ENCODE data around the gene S100A1. TPM values are rescaled to one million over a fixed set of nuclear protein-coding genes. Genes with fewer than 3 reads are reported as not detected.
A peak's percentile ranks its signal among the peaks of the same experiment; 100 is the strongest.
"Not testable (repeated sequence)": the region's sequence is repeated elsewhere in the genome, so short reads cannot be mapped to it uniquely, and the experiment has no call there.

The S100A1 gene
- total RNA-seq, 1 donor from 2014 or later: 3.3 TPM

GRCh38 chr1:153629971-153630370, 1.7 kb downstream of the S100A1 start:
- peak; percentile 87 for DNase-seq (ENCODE audit: low read depth)

GRCh38 chr1:153630384-153630783, 2.1 kb downstream of the S100A1 start:
- no peak for DNase-seq (ENCODE audit: low read depth)

- DNase-seq (ENCODE audit: low read depth): no peak
Measured at GRCh38 chr1:153631047-153632022, 3.1 kb downstream of the S100A1 start.

- no peak for DNase-seq (ENCODE audit: low read depth)
Measured at GRCh38 chr1:153633161-153633753, 5.0 kb downstream of the S100A1 start.

GRCh38 chr1:153633754-153634665, 5.8 kb downstream of the S100A1 start, which contains the start of gene CHTOP:
Gene CHTOP, plus strand, starts transcription at chr1:153634066. Its CDS starts 2,523 bp downstream, at chr1:153636589.
- peak; percentile 99 for DNase-seq (ENCODE audit: low read depth)

GRCh38 chr1:153635872-153636271, 7.6 kb downstream of the S100A1 start:
- DNase-seq (ENCODE audit: low read depth): no peak

- no peak for DNase-seq (ENCODE audit: low read depth)
Measured at GRCh38 chr1:153636312-153636711, 8.1 kb downstream of the S100A1 start.

- no peak for DNase-seq (ENCODE audit: low read depth)
Measured at GRCh38 chr1:153638261-153638660, 10.0 kb downstream of the S100A1 start.

GRCh38 chr1:153639280-153639679, 11.0 kb downstream of the S100A1 start:
- DNase-seq (ENCODE audit: low read depth): peak; percentile 82

- not testable (repeated sequence) for DNase-seq (ENCODE audit: low read depth)
Measured at GRCh38 chr1:153640213-153640612, 12.0 kb downstream of the S100A1 start.

GRCh38 chr1:153640861-153641260, 12.6 kb downstream of the S100A1 start:
- no peak for DNase-seq (ENCODE audit: low read depth)

- no peak for DNase-seq (ENCODE audit: low read depth)
Measured at GRCh38 chr1:153642161-153642560, 13.9 kb downstream of the S100A1 start.

GRCh38 chr1:153643100-153643499, 14.9 kb downstream of the S100A1 start:
- DNase-seq (ENCODE audit: low read depth): no peak

GRCh38 chr1:153643816-153644215, 15.6 kb downstream of the S100A1 start:
- no peak for DNase-seq (ENCODE audit: low read depth)

GRCh38 chr1:153646672-153647345, 18.6 kb downstream of the S100A1 start:
- no peak for DNase-seq (ENCODE audit: low read depth)

- no peak for DNase-seq (ENCODE audit: low read depth)
Measured at GRCh38 chr1:153647346-153647714, 19.1 kb downstream of the S100A1 start.

- no peak for DNase-seq (ENCODE audit: low read depth)
Measured at GRCh38 chr1:153648000-153648643, 19.9 kb downstream of the S100A1 start.

- DNase-seq (ENCODE audit: low read depth): no peak
Measured at GRCh38 chr1:153649137-153649862, 21.1 kb downstream of the S100A1 start.

GRCh38 chr1:153649863-153650235, 21.6 kb downstream of the S100A1 start:
- peak; percentile 95 for DNase-seq (ENCODE audit: low read depth)

GRCh38 chr1:153651771-153652170, 23.5 kb downstream of the S100A1 start:
- no peak for DNase-seq (ENCODE audit: low read depth)

Data from myocyte (in vitro differentiated cells).